ENCODE measurements around the gene HTRA2. TPM values are rescaled to one million over a fixed set of nuclear protein-coding genes. Genes with fewer than 3 reads are reported as not detected.
A peak's percentile ranks its signal among the peaks of the same experiment; 100 is the strongest.

Gene HTRA2
- total RNA-seq, 1 experiment from 2014 or later: 24.9 TPM

- Mint-ChIP-seq H3K4me3 (peak overlapping the region; percentile 98 to 99), H3K9me3 (no peaks in the 10 kb centered on the region; a peak in 1 of 5 replicates), H3K4me1 (peaks cover 17 to 22% of the 10 kb centered on the region in 2 experiments), H3K27me3 (ENCODE audit: low read depth) (peaks cover 11% of the 10 kb centered on the region), H3K36me3 (ENCODE audit: insufficient read depth in 1 of 3, low read depth in 3 of 3) (peaks cover 30 to 49% (median 36%) of the 10 kb centered on the region in 3 experiments), H3K27ac (no peak overlapping the region)
- H3K18ac ChIP-seq (ENCODE audit: insufficient read length, low read depth, low read length): no peak overlapping the region
- no peak overlapping the region for H2BK5ac ChIP-seq (ENCODE audit: insufficient read length, low read length)
- no CpG with 5 or more reads among the region's 9 CpGs for WGBS (ENCODE audit: extremely low coverage, insufficient read length, low lambda C conversion rate)
- no peaks in the 10 kb centered on the region for H3K9me3 ChIP-seq (ENCODE audit: control insufficient read depth, low read depth, low read length)
- no peak overlapping the region for H4K5ac ChIP-seq (ENCODE audit: insufficient read length, low read depth, low read length)
- no peak overlapping the region for H3K14ac ChIP-seq (ENCODE audit: insufficient read depth, low read length)
- no peak overlapping the region for H3K9ac ChIP-seq (ENCODE audit: extremely low read depth, insufficient read length, low read length)
- no peak for TF ChIP-seq CTCF (conservative IDR thresholded peaks at IDR 0.05)
- H2AK5ac ChIP-seq (ENCODE audit: insufficient read length, low read length): no peak overlapping the region
- H3K27ac ChIP-seq (ENCODE audit: insufficient read length, low read depth, low read length): no peak overlapping the region
- H2BK12ac ChIP-seq (ENCODE audit: insufficient read length, low read depth, low read length): no peak overlapping the region
- H4K20me1 ChIP-seq (ENCODE audit: control insufficient read depth, insufficient read depth, insufficient read length): no peaks in the 10 kb centered on the region
- H4K8ac ChIP-seq (replicated peaks; ENCODE audit: insufficient read length, low read depth, low read length): no peak overlapping the region
- no peak overlapping the region for H3K23ac ChIP-seq (ENCODE audit: insufficient read length, low read depth, low read length)
- no peak overlapping the region for H2AFZ ChIP-seq (ENCODE audit: low read length)
- peaks cover 15% of the 10 kb centered on the region for H3K23me2 ChIP-seq (ENCODE audit: insufficient read length, low read depth, low read length, poor library complexity, severe bottlenecking)
- H3K79me1 ChIP-seq (ENCODE audit: insufficient read depth, low read depth, low read length, poor library complexity, severe bottlenecking): peaks cover 4% of the 10 kb centered on the region
- H3K4me2 ChIP-seq (ENCODE audit: insufficient read depth, insufficient read length, low read length): no peak overlapping the region
- no peak overlapping the region for H2BK120ac ChIP-seq (ENCODE audit: low read depth, low read length, poor library complexity, severe bottlenecking)
- no peak overlapping the region for H4K91ac ChIP-seq (ENCODE audit: insufficient read length, low read depth, low read length)
- H3T11ph ChIP-seq (ENCODE audit: low read length): no peak overlapping the region
- H3K79me2 ChIP-seq (ENCODE audit: insufficient read depth, low read length): peaks cover 4% of the 10 kb centered on the region; the same call in 1 of the 2 replicates
- no peak overlapping the region for H2BK15ac ChIP-seq (ENCODE audit: low read depth, low read length)
- no peak for DNase-seq
- H3K27me3 ChIP-seq (ENCODE audit: insufficient read depth, low read length): peaks cover 3% of the 10 kb centered on the region; the same call in 1 of the 2 replicates
- no peak overlapping the region for H2BK20ac ChIP-seq (ENCODE audit: low read depth, low read length, poor library complexity, severe bottlenecking)
- no peak overlapping the region for H3K56ac ChIP-seq (ENCODE audit: insufficient read length, low read depth, low read length)
- H3K4ac ChIP-seq (ENCODE audit: low read depth, low read length): no peak overlapping the region
- H3K4me1 ChIP-seq (ENCODE audit: insufficient read depth, low read length): peaks cover 4% of the 10 kb centered on the region; the same call in 1 of the 2 replicates
Observed at GRCh38 chr2:74527741-74528140, 2.0 kb upstream of the HTRA2 start.
